Epithelial cell of proximal tubule (primary cell): ENCODE measurements around the gene OR51V1. TPM values are rescaled to one million over a fixed set of nuclear protein-coding genes. Genes with fewer than 3 reads are reported as not detected.

Experiments used
- DNase-seq: peaks from one replicate; pipeline ENCODE4 v3.0.0-alpha.2; 2011; ENCODE audit warnings: low read depth
- H3K4me3 ChIP-seq: 2 replicates; pipeline ENCODE4 v1.5.1; 2011; ENCODE audit warnings: low read depth, mild to moderate bottlenecking, low read length
- CTCF ChIP-seq: conservative IDR thresholded peaks from 2 replicates; pipeline ENCODE4 v1.5.1; 2012; ENCODE audit warnings: low read depth, mild to moderate bottlenecking, low read length
- total RNA-seq: library from RNA; depleted of rRNA; stranded (reverse); fragments of >200 nt; gene quantifications from 2 replicates; pipeline ENCODE4 v1.2.3, GENCODE V29; 2015

Gene OR51V1
- total RNA-seq, 1 donor from 2014 or later: not detected

GRCh38 chr11:5230266-5230665 lies 29.8 kb upstream of the OR51V1 start:
- no peak overlapping the region for H3K4me3 ChIP-seq
- DNase-seq: no peak
- no peak for TF ChIP-seq CTCF

- no peak for TF ChIP-seq CTCF
- DNase-seq: no peak
These were observed 29.3 kb upstream of the OR51V1 start for GRCh38 chr11:5229796-5230195.

GRCh38 chr11:5229356-5229755 lies 28.9 kb upstream of the OR51V1 start:
- no peak for DNase-seq
- no peak overlapping the region for H3K4me3 ChIP-seq
- TF ChIP-seq CTCF: no peak

More at GRCh38 chr11:5229796-5230195, 29.3 kb upstream of the OR51V1 start:
- no peak overlapping the region for H3K4me3 ChIP-seq

- no peak for DNase-seq
- H3K4me3 ChIP-seq: no peak overlapping the region
- TF ChIP-seq CTCF: no peak
These were observed 27.6 kb upstream of the OR51V1 start for GRCh38 chr11:5228124-5228523.

GRCh38 chr11:5227681-5228080 lies 27.2 kb upstream of the OR51V1 start:
- no peak for DNase-seq
- H3K4me3 ChIP-seq: no peak overlapping the region
- TF ChIP-seq CTCF: no peak

- H3K4me3 ChIP-seq: no peak within 1 kb of the TSS
- DNase-seq: no peak
- no peak for TF ChIP-seq CTCF
These were observed 26.3 kb upstream of the OR51V1 start, which contains the start of gene HBB for GRCh38 chr11:5226732-5227310. Gene HBB (minus strand): TSS chr11:5227071. CDS start chr11:5227021, 50 bp downstream.

GRCh38 chr11:5225480-5225871 lies 25.0 kb upstream of the OR51V1 start:
- no peak overlapping the region for H3K4me3 ChIP-seq
- no peak for TF ChIP-seq CTCF
- no peak for DNase-seq
